ENCODE measurements around the gene IER5. TPM values are rescaled to one million over a fixed set of nuclear protein-coding genes. Genes with fewer than 3 reads are reported as not detected.

IER5 gene
- total and polyA plus RNA-seq, 2 of the 13 experiments (the other 11 are each of a cell fraction or from before 2014, with no cell fraction given), result 2.5 to 3.5 TPM

- TF ChIP-seq SNRNP70 (IDR thresholded peaks at IDR 0.05; ENCODE audit: low read depth, low read length) (no peak), ZNF597 (CRISPR knock-in tag; IDR thresholded peaks at IDR 0.05) (no peak), HINFP (CRISPR knock-in tag; IDR thresholded peaks at IDR 0.05; ENCODE audit: low read depth) (no peak), REXO4 (CRISPR knock-in tag; IDR thresholded peaks at IDR 0.05; ENCODE audit: borderline replicate concordance) (no peak), CHD2 (IDR thresholded peaks at IDR 0.05; ENCODE audit: low read depth, low read length) (no peak), USF2 (IDR thresholded peaks at IDR 0.05; ENCODE audit: low read depth, low read length) (peak; percentile 75), USF2 (CRISPR knock-in tag; IDR thresholded peaks at IDR 0.05; ENCODE audit: borderline replicate concordance) (peak; percentile 29; the same call in 1 of the 2 replicates), ZNF674 (CRISPR knock-in tag; IDR thresholded peaks at IDR 0.05; ENCODE audit: low read depth) (no peak), ZNF652 (CRISPR knock-in tag; IDR thresholded peaks at IDR 0.05; ENCODE audit: borderline replicate concordance, low read depth) (no peak), ARHGAP35 (CRISPR knock-in tag; IDR thresholded peaks at IDR 0.05; ENCODE audit: borderline replicate concordance) (no peak), ZNF75D (CRISPR knock-in tag; IDR thresholded peaks at IDR 0.05; ENCODE audit: borderline replicate concordance) (no peak), REST (IDR thresholded peaks at IDR 0.05; ENCODE audit: borderline replicate concordance in 1 of 2, low read depth in 1 of 2, low read length in 2 of 2) (no peak), TEF (CRISPR knock-in tag; IDR thresholded peaks at IDR 0.05) (no peak), ZNF296 (CRISPR knock-in tag; conservative IDR thresholded peaks at IDR 0.05) (no peak), HES4 (CRISPR knock-in tag; IDR thresholded peaks at IDR 0.05; ENCODE audit: borderline replicate concordance) (no peak), PBX2 (CRISPR knock-in tag; IDR thresholded peaks at IDR 0.05) (no peak), ZNF136 (CRISPR knock-in tag; IDR thresholded peaks at IDR 0.05; ENCODE audit: low read depth) (no peak), SRSF1 (optimal IDR thresholded peaks at IDR 0.05; ENCODE audit: low read depth, low read length) (no peak)
Observed at GRCh38 chr1:181126871-181127587, 38.5 kb downstream of the IER5 start (continued).
